Panc1 (cell line): ENCODE data around the gene ATG9A. TPM values are rescaled to one million over a fixed set of nuclear protein-coding genes. Genes with fewer than 3 reads are reported as not detected.

ENCODE experiments used
- ATAC-seq: fragments of 200-7000 bp; cut with Tn5 transposase; 2 replicates; pipeline ENCODE4 v1.9.1; 2020; ENCODE audit warnings: mild to moderate bottlenecking, moderate library complexity
- BruUV-seq: library from RNA; stranded (reverse); fragments of 400-500 nt; replicated peaks from 2 replicates; lab custom pipeline; 2021; lab: Mats Ljungman, UMichigan
- CTCF ChIA-PET: fragments of 300-600 bp; sonication (Branson Sonifier 250); formaldehyde crosslinking; loops from one replicate; lab custom pipeline; 2022; ENCODE audit warnings: antibody characterized with exemption; lab: Charles Lee
- POLR2A ChIA-PET: fragments of 300-600 bp; sonication (Branson Sonifier 250); formaldehyde crosslinking; loops from one replicate; lab custom pipeline; 2022; ENCODE audit warnings: antibody characterized with exemption; lab: Charles Lee
- DNase-seq: peaks from one replicate; pipeline ENCODE4 v3.0.0-alpha.2; 2010; ENCODE audit warnings: low read depth, low spot score
- H3K27ac ChIP-seq: 2 replicates; pipeline ENCODE4 v1.5.1; 2011; ENCODE audit warnings: mild to moderate bottlenecking, low read length, inconsistent platforms
- H3K27me3 ChIP-seq: fragments of 200-500 bp; sonication (Bioruptor generic); 2 replicates; pipeline ENCODE4 v1.6.0; 2014; ENCODE audit warnings: low read length, inconsistent platforms; ENCODE audit not compliant: control insufficient read depth, insufficient read depth
- H3K36me3 ChIP-seq: fragments of 200-500 bp; sonication (Bioruptor generic); 2 replicates; pipeline ENCODE4 v1.5.1; 2014; ENCODE audit warnings: inconsistent platforms, mild to moderate bottlenecking, low read length, moderate library complexity; ENCODE audit not compliant: control insufficient read depth, insufficient read depth
- H3K4me1 ChIP-seq: 2 replicates; pipeline ENCODE4 v1.5.1; 2011; ENCODE audit warnings: inconsistent platforms, mild to moderate bottlenecking, low read length, moderate library complexity; ENCODE audit not compliant: control insufficient read depth, insufficient read depth
- H3K4me3 ChIP-seq, 2 experiments: 2 replicates each; pipeline ENCODE4 v1.5.1; 2011 to 2012; ENCODE audit warnings: low read depth in 2 of 2, low read length in 2 of 2, mild to moderate bottlenecking in 2 of 2, inconsistent platforms in 1 of 2, moderate library complexity in 1 of 2
- H3K9me3 ChIP-seq: fragments of 200-500 bp; sonication (Bioruptor generic); 2 replicates; pipeline ENCODE4 v1.5.1; 2014; ENCODE audit warnings: low read depth, mild to moderate bottlenecking, inconsistent platforms, low read length, moderate library complexity; ENCODE audit not compliant: control insufficient read depth, insufficient read depth
- POLR2AphosphoS5 ChIP-seq: IDR thresholded peaks from 2 replicates; pipeline ENCODE4 v1.6.1; 2012; ENCODE audit warnings: mild to moderate bottlenecking, low read depth, low read length, moderate library complexity
- SIN3A ChIP-seq: IDR thresholded peaks from 2 replicates; pipeline ENCODE4 v1.6.1; 2012; ENCODE audit warnings: low read depth, mild to moderate bottlenecking, low read length, moderate library complexity, borderline replicate concordance; ENCODE audit not compliant: insufficient read depth
- TCF7L2 ChIP-seq: IDR thresholded peaks from 2 replicates; pipeline ENCODE4 v1.6.1; 2011; ENCODE audit warnings: mild to moderate bottlenecking, low read depth, low read length, inconsistent platforms
- in situ Hi-C: cut with HindIII; loops from 2 replicates; pipeline ENCODE4 v1.10.0; 2016; ENCODE audit warnings: low sequenced_read_pairs, low pct_unique_long_range_greater_than_20kb
- intact Hi-C: fragments of 100-400 bp; cut with micrococcal nuclease; formaldehyde crosslinking; loops from one replicate; pipeline ENCODE4 v1.10.0; 2022; ENCODE audit not compliant: unreplicated experiment
- total RNA-seq: library from RNA; stranded (reverse); gene quantifications from one replicate; pipeline ENCODE4 v1.2.1, GENCODE V29; 2021; ENCODE audit not compliant: unreplicated experiment
- TF ChIP-seq, protein P1 (sequence below): fragments of 450-650 bp; IDR thresholded peaks from 2 replicates; pipeline ENCODE4 v1.5.1; 2017; ENCODE audit warnings: mild to moderate bottlenecking
- TF ChIP-seq, protein P2 (sequence below), 2 experiments: IDR thresholded peaks; 2 replicates each; pipeline ENCODE4 v1.6.1; 2011 to 2012; ENCODE audit warnings: low read depth in 2 of 2, control low read depth in 1 of 2, low read length in 1 of 2, mild to moderate bottlenecking in 1 of 2, moderate library complexity in 1 of 2; ENCODE audit not compliant: insufficient read depth in 1 of 2

ATG9A gene
- total RNA-seq, 1 experiment from 2014 or later: 75.1 TPM

DNA sequence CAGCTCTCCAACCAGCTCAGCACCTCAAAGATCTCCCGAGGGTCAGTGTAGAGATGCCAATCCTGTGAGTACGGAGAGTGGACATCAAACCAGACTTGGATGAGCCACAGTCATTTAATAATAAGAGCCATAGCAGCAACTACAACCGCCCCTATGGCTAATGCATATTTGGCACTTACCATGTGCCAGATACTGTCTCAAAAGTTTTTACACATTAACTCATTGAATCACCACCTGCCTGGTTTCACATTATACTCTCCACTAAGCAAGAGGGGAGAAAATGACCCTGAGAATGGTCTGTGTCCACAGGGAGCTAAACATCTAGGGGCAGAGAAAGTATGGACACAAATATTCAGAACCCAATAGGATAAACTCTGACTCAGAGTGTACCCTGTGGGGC is 55.3 kb downstream of the ATG9A start:
- TF ChIP-seq TCF7L2 (no peak), SIN3A (no peak), POLR2AphosphoS5 (no peak)
- TF ChIP-seq, protein P1, sequence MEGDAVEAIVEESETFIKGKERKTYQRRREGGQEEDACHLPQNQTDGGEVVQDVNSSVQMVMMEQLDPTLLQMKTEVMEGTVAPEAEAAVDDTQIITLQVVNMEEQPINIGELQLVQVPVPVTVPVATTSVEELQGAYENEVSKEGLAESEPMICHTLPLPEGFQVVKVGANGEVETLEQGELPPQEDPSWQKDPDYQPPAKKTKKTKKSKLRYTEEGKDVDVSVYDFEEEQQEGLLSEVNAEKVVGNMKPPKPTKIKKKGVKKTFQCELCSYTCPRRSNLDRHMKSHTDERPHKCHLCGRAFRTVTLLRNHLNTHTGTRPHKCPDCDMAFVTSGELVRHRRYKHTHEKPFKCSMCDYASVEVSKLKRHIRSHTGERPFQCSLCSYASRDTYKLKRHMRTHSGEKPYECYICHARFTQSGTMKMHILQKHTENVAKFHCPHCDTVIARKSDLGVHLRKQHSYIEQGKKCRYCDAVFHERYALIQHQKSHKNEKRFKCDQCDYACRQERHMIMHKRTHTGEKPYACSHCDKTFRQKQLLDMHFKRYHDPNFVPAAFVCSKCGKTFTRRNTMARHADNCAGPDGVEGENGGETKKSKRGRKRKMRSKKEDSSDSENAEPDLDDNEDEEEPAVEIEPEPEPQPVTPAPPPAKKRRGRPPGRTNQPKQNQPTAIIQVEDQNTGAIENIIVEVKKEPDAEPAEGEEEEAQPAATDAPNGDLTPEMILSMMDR: no peak
- TF ChIP-seq, protein P2, sequence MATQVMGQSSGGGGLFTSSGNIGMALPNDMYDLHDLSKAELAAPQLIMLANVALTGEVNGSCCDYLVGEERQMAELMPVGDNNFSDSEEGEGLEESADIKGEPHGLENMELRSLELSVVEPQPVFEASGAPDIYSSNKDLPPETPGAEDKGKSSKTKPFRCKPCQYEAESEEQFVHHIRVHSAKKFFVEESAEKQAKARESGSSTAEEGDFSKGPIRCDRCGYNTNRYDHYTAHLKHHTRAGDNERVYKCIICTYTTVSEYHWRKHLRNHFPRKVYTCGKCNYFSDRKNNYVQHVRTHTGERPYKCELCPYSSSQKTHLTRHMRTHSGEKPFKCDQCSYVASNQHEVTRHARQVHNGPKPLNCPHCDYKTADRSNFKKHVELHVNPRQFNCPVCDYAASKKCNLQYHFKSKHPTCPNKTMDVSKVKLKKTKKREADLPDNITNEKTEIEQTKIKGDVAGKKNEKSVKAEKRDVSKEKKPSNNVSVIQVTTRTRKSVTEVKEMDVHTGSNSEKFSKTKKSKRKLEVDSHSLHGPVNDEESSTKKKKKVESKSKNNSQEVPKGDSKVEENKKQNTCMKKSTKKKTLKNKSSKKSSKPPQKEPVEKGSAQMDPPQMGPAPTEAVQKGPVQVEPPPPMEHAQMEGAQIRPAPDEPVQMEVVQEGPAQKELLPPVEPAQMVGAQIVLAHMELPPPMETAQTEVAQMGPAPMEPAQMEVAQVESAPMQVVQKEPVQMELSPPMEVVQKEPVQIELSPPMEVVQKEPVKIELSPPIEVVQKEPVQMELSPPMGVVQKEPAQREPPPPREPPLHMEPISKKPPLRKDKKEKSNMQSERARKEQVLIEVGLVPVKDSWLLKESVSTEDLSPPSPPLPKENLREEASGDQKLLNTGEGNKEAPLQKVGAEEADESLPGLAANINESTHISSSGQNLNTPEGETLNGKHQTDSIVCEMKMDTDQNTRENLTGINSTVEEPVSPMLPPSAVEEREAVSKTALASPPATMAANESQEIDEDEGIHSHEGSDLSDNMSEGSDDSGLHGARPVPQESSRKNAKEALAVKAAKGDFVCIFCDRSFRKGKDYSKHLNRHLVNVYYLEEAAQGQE (IDR thresholded peaks at IDR 0.05; ENCODE audit: insufficient read depth in 1 of 2, low read depth in 2 of 2, low read length in 1 of 2): no peak
- Histone ChIP-seq H3K4me1 (peaks cover 4% of the 10 kb centered on the region; the same call in 1 of the 2 replicates), H3K27me3 (no peaks in the 10 kb centered on the region), H3K27ac (no peak overlapping the region), H3K4me3 (no peak overlapping the region), H3K36me3 (no peaks in the 10 kb centered on the region; the same call in 1 of the 2 replicates), H3K9me3 (no peaks in the 10 kb centered on the region)
- POLR2A ChIA-PET: no interaction called here
- DNase-seq (no peak), ATAC-seq (no peak)
- intact Hi-C loops: no loop called here
- CTCF ChIA-PET: no interaction called here
- in situ Hi-C loops: no loop called here
- no TSS peak for BruUV-seq

DNA sequence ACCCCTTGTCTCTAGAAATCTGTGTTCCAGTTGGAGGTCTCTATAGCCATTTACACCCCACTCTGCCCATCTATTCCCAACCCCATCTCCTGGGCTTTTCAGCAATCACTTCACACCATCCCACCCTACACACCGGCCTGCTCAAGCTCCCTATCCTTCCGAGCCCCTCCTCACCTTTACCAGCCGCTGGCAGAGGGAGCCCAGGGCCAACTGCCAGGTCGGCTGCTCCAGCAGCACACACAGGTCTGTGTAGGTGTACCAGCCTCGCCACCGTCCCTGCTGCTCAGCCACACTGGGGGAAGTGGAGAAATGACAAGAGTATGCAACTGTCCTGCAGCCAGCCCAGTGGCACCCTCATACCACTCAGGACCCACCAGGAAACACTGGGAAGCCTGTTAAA is 56.3 kb downstream of the ATG9A start:
- ChIA-PET POLR2A (no interaction called here), CTCF (no interaction called here)
- in situ Hi-C loops (no loop called here), intact Hi-C loops (no loop called here)
- Histone ChIP-seq H3K27me3 (no peaks in the 10 kb centered on the region), H3K9me3 (no peaks in the 10 kb centered on the region), H3K4me1 (no peaks in the 10 kb centered on the region), H3K4me3 (no peak overlapping the region), H3K36me3 (no peaks in the 10 kb centered on the region; the same call in 1 of the 2 replicates), H3K27ac (no peak overlapping the region)
- TF ChIP-seq TCF7L2: no peak
- no peak for TF ChIP-seq SIN3A
- TF ChIP-seq, protein P1: no peak
- TF ChIP-seq POLR2AphosphoS5: no peak
- TF ChIP-seq, protein P2 (IDR thresholded peaks at IDR 0.05; ENCODE audit: insufficient read depth in 1 of 2, low read depth in 2 of 2, low read length in 1 of 2): no peak
- BruUV-seq: no TSS peak
- ATAC-seq (no peak), DNase-seq (no peak)
